Calu3 (cell line): ENCODE data around the gene VWA8. TPM values are rescaled to one million over a fixed set of nuclear protein-coding genes. Genes with fewer than 3 reads are reported as not detected.

Source experiments
- BruUV-seq: library from RNA; stranded (reverse); fragments of 400-500 nt; replicated peaks from 2 replicates; lab custom pipeline; 2021; lab: Mats Ljungman, UMichigan
- CTCF ChIA-PET: fragments of 300-600 bp; sonication (Branson Sonifier 250); formaldehyde crosslinking; loops from one replicate; lab custom pipeline; 2022; ENCODE audit warnings: antibody characterized with exemption; lab: Charles Lee
- DNase-seq: peaks from one replicate; pipeline ENCODE4 v3.0.0; 2022
- H3K27ac Mint-ChIP-seq: one replicate; pipeline ENCODE4 v1.8.0; 2022; ENCODE audit warnings: mixed read lengths; ENCODE audit not compliant: unreplicated experiment
- H3K27me3 Mint-ChIP-seq: one replicate; pipeline ENCODE4 v1.8.0; 2022; ENCODE audit warnings: mixed read lengths; ENCODE audit not compliant: unreplicated experiment
- H3K36me3 Mint-ChIP-seq: one replicate; pipeline ENCODE4 v1.8.0; 2022; ENCODE audit warnings: mild to moderate bottlenecking, moderate library complexity, mixed read lengths; ENCODE audit not compliant: insufficient read depth, unreplicated experiment
- H3K4me1 Mint-ChIP-seq: one replicate; pipeline ENCODE4 v1.8.0; 2022; ENCODE audit warnings: mild to moderate bottlenecking, low read depth, mixed read lengths; ENCODE audit not compliant: unreplicated experiment
- H3K4me3 Mint-ChIP-seq: one replicate; pipeline ENCODE4 v1.8.0; 2022; ENCODE audit warnings: mild to moderate bottlenecking, low read depth, moderate library complexity, mixed read lengths; ENCODE audit not compliant: unreplicated experiment
- H3K9me3 Mint-ChIP-seq: one replicate; pipeline ENCODE4 v1.8.0; 2022; ENCODE audit warnings: low read depth, mixed read lengths; ENCODE audit not compliant: unreplicated experiment
- intact Hi-C: fragments of 100-400 bp; cut with micrococcal nuclease; formaldehyde crosslinking; loops from one replicate; pipeline ENCODE4 v1.10.0; 2022; ENCODE audit not compliant: unreplicated experiment
- total RNA-seq: library from RNA; stranded (reverse); gene quantifications from 2 replicates; pipeline ENCODE4 v1.2.3, GENCODE V29; 2022
- TF ChIP-seq, protein P1 (sequence below): fragments of 200-600 bp; IDR thresholded peaks from one replicate; pipeline ENCODE4 v1.8.0; 2022; ENCODE audit warnings: antibody characterized with exemption; ENCODE audit not compliant: unreplicated experiment

Gene VWA8
- total RNA-seq, 1 experiment from 2014 or later: 15.2 TPM

- Mint-ChIP-seq H3K4me1 (peaks cover 14% of the 10 kb centered on the region), H3K27ac (no peak overlapping the region), H3K36me3 (no peaks in the 10 kb centered on the region), H3K9me3 (no peaks in the 10 kb centered on the region), H3K27me3 (no peaks in the 10 kb centered on the region), H3K4me3 (no peak overlapping the region)
- intact Hi-C loops: no loop called here
- TF ChIP-seq, protein P1, sequence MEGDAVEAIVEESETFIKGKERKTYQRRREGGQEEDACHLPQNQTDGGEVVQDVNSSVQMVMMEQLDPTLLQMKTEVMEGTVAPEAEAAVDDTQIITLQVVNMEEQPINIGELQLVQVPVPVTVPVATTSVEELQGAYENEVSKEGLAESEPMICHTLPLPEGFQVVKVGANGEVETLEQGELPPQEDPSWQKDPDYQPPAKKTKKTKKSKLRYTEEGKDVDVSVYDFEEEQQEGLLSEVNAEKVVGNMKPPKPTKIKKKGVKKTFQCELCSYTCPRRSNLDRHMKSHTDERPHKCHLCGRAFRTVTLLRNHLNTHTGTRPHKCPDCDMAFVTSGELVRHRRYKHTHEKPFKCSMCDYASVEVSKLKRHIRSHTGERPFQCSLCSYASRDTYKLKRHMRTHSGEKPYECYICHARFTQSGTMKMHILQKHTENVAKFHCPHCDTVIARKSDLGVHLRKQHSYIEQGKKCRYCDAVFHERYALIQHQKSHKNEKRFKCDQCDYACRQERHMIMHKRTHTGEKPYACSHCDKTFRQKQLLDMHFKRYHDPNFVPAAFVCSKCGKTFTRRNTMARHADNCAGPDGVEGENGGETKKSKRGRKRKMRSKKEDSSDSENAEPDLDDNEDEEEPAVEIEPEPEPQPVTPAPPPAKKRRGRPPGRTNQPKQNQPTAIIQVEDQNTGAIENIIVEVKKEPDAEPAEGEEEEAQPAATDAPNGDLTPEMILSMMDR: no peak
- CTCF ChIA-PET: interaction anchor here (0.6 kb wide), 1 partner anchor 11 kb away, joined by 6 read pairs; no protein-coding TSS in a partner anchor
- no peak for DNase-seq
- no TSS peak for BruUV-seq
These were observed 41.0 kb downstream of the VWA8 start for GRCh38 chr13:41919741-41920487.

DNA sequence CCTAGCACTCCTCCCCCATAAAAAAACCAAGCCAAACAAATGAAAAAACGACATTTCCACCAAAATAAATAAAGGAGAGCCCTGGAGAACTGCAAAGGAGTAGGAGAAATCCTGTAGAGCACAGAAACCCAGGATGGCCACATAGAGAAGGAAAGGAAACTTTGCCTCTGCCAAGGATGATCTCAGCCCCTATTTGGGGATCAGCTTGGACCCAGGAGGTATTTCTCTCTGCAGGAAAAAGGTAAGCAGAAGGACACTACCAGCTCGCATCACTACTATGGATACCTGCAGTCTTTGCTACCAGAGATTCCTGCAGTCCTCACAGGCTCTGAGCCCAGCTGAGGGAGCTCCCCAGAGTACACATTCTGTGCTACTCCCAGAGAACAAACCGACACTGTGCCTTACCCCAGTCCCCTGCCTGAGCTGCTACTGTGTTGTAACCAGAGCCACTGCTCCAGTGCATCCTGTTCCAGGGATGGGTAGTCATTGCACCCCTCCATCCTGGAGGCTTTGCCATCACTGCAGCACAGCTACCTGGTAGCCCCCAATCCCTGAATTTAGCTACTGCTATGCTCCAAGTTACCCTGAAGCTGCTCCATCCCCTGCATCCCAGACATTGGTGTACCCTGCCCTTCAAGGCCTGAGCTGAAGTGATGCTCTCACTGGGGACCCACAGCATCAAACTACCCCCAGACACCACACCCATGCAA lies 41.7 kb downstream of the VWA8 start:
- intact Hi-C loops: no loop called here
- CTCF ChIA-PET: interaction anchor here (0.6 kb wide), 1 partner anchor 12 kb away, joined by 6 read pairs; no protein-coding TSS in a partner anchor

DNA sequence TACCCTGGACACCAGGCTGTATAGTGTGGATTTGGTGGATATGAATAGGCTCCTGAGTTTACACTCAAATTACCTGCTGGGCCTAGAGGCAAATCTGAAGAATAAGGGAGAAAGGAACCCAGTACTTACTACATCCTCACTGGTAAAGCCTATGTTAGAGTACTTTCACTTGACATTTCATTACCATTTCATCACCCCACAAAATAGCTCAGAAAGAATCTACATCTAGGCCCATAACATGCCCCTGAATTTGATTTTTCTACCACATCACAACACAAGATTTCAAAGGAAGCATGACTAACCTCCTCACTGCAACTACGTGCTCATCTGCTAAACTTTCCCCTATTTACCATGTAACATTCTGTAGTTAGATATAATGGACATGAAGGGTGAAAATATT lies 43.3 kb downstream of the VWA8 start:
- H3K9me3 Mint-ChIP-seq: no peaks in the 10 kb centered on the region
- no peak for DNase-seq
- H3K27ac Mint-ChIP-seq: no peak overlapping the region
- no peak overlapping the region for H3K4me3 Mint-ChIP-seq
- CTCF ChIA-PET: no interaction called here
- H3K36me3 Mint-ChIP-seq: no peaks in the 10 kb centered on the region
- intact Hi-C loops: no loop called here
- H3K27me3 Mint-ChIP-seq: no peaks in the 10 kb centered on the region
- peaks cover 14% of the 10 kb centered on the region for H3K4me1 Mint-ChIP-seq
- no TSS peak for BruUV-seq
- TF ChIP-seq, protein P1: no peak

More for the DNA sequence above, 41.7 kb downstream of the VWA8 start:
- BruUV-seq: no TSS peak
- Mint-ChIP-seq H3K36me3 (no peaks in the 10 kb centered on the region), H3K9me3 (no peaks in the 10 kb centered on the region), H3K4me1 (peaks cover 14% of the 10 kb centered on the region), H3K4me3 (no peak overlapping the region), H3K27ac (no peak overlapping the region), H3K27me3 (no peaks in the 10 kb centered on the region)
- TF ChIP-seq, protein P1: no peak
- DNase-seq: no peak

GRCh38 chr13:41916173-41916954 lies 44.5 kb downstream of the VWA8 start:
- DNase-seq: no peak
- intact Hi-C loops: no loop called here
- TF ChIP-seq, protein P1: no peak
- no peaks in the 10 kb centered on the region for H3K27me3 Mint-ChIP-seq
- H3K4me1 Mint-ChIP-seq: peaks cover 14% of the 10 kb centered on the region
- no peak overlapping the region for H3K4me3 Mint-ChIP-seq
- H3K36me3 Mint-ChIP-seq: no peaks in the 10 kb centered on the region
- no TSS peak for BruUV-seq
- no peaks in the 10 kb centered on the region for H3K9me3 Mint-ChIP-seq
- H3K27ac Mint-ChIP-seq: no peak overlapping the region
- CTCF ChIA-PET: no interaction called here
